SH-SY5Y (cell line): ENCODE measurements around the gene UVRAG.

Experiments
- GATA2 ChIP-seq: IDR thresholded peaks from 2 replicates; pipeline ENCODE4 v1.6.1; 2011; ENCODE audit warnings: mild to moderate bottlenecking, low read depth, low read length
- GATA3 ChIP-seq: IDR thresholded peaks from 2 replicates; pipeline ENCODE4 v1.6.1; 2011; ENCODE audit warnings: low read depth, mild to moderate bottlenecking, low read length, moderate library complexity

DNA sequence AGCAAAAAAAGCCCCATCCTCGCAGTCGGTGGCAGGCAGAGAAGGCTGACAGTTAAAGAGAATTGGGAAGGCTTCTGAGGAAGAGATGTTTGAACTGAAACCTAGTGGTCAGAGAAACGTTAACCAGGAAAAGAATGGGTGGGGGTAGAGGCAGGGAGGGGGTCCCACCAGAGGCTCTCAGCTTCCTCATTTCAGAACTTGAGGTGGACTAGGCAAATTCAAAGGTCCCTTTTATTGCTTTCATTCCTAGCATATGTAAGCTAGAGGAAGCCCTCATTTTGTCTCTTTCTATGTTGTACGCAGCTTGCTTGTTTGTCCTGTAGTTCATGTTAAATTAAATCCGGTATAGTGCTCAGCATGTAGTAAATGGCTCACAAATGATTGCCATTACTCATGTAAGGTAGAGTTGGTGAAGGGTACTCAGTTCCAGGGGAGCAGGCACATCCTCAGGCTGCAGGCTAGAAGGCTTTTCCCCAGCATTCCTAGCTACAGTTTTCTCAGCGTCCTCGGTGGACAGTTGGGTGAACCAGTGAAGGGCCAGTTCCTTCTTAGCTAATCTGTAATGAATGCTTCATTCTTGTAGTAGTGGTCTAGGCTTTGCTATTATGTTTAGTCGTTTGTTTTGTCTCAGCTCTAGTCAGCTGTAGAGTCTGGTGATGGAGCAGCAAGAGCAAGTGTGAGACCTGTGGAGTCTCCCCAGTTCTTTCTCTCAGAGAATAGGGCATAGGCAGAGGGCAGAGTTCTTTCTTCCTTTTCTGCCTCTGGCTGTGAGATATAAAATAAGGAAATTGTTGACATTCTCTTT is 58.6 kb downstream of the UVRAG start:
- TF ChIP-seq GATA3 (no peak), GATA2 (no peak)
